HepG2 (cell line): ENCODE results near the gene PEAK3. TPM values are rescaled to one million over a fixed set of nuclear protein-coding genes. Genes with fewer than 3 reads are reported as not detected.

ENCODE experiments used
- ARID2 ChIP-seq: sonication (generic); formaldehyde crosslinking; IDR thresholded peaks from 2 replicates; pipeline ENCODE4 v1.8.1; 2022; ENCODE audit warnings: mild to moderate bottlenecking, missing genetic modification reagents, borderline replicate concordance
- BRCA1 ChIP-seq: sonication (generic); formaldehyde crosslinking; IDR thresholded peaks from 2 replicates; pipeline ENCODE4 v1.4.0; 2020; ENCODE audit warnings: missing genetic modification reagents
- CHD2 ChIP-seq: IDR thresholded peaks from 2 replicates; pipeline ENCODE4 v1.6.1; 2011; ENCODE audit warnings: low read depth, low read length, improper control_type of control experiment
- EZH2 ChIP-seq: conservative IDR thresholded peaks from 2 replicates; pipeline ENCODE4 v1.6.1; 2012; ENCODE audit warnings: mild to moderate bottlenecking, low read depth, low read length, moderate library complexity
- HDAC2 ChIP-seq: sonication (generic); formaldehyde crosslinking; IDR thresholded peaks from 2 replicates; pipeline ENCODE4 v1.4.0; 2020; ENCODE audit warnings: missing genetic modification reagents
- ISX ChIP-seq: sonication (generic); formaldehyde crosslinking; conservative IDR thresholded peaks from 2 replicates; pipeline ENCODE4 v1.5.0; 2020; ENCODE audit warnings: missing genetic modification reagents
- MAFG ChIP-seq: sonication (generic); formaldehyde crosslinking; IDR thresholded peaks from 2 replicates; pipeline ENCODE4 v1.5.1; 2020; ENCODE audit warnings: mild to moderate bottlenecking, missing genetic modification reagents
- MTA1 ChIP-seq: sonication (generic); formaldehyde crosslinking; IDR thresholded peaks from 2 replicates; pipeline ENCODE4 v1.4.0; 2020; ENCODE audit warnings: missing genetic modification reagents, mild to moderate bottlenecking, borderline replicate concordance
- NFYB ChIP-seq: sonication (generic); formaldehyde crosslinking; IDR thresholded peaks from 2 replicates; pipeline ENCODE4 v1.4.0; 2020; ENCODE audit warnings: missing genetic modification reagents
- PHF5A ChIP-seq: IDR thresholded peaks from one replicate; pipeline ENCODE4 v1.6.1; 2018; ENCODE audit warnings: low read depth, missing genetic modification reagents; ENCODE audit not compliant: unreplicated experiment
- RXRA ChIP-seq: sonication (generic); formaldehyde crosslinking; IDR thresholded peaks from 2 replicates; pipeline ENCODE4 v1.5.1; 2020; ENCODE audit warnings: missing genetic modification reagents
- TBX2 ChIP-seq: sonication (generic); formaldehyde crosslinking; IDR thresholded peaks from 2 replicates; pipeline ENCODE4 v1.5.0; 2020; ENCODE audit warnings: missing genetic modification reagents, mild to moderate bottlenecking, borderline replicate concordance
- TCF7L2 ChIP-seq: IDR thresholded peaks from 2 replicates; pipeline ENCODE4 v1.6.1; 2011; ENCODE audit warnings: mild to moderate bottlenecking, low read depth, low read length, moderate library complexity
- YEATS2 ChIP-seq: sonication (generic); formaldehyde crosslinking; IDR thresholded peaks from 2 replicates; pipeline ENCODE4 v1.4.0; 2020; ENCODE audit warnings: missing genetic modification reagents, borderline replicate concordance
- ZFP62 ChIP-seq: sonication (generic); formaldehyde crosslinking; IDR thresholded peaks from 2 replicates; pipeline ENCODE4 v1.4.0; 2020; ENCODE audit warnings: missing genetic modification reagents
- ZMYM2 ChIP-seq: sonication (generic); formaldehyde crosslinking; IDR thresholded peaks from 2 replicates; pipeline ENCODE4 v1.8.0; 2022; ENCODE audit warnings: mild to moderate bottlenecking, missing genetic modification reagents
- ZNF232 ChIP-seq: sonication (generic); formaldehyde crosslinking; IDR thresholded peaks from 2 replicates; pipeline ENCODE4 v1.4.0; 2020; ENCODE audit warnings: missing genetic modification reagents, borderline replicate concordance
- ZNF530 ChIP-seq: sonication (generic); formaldehyde crosslinking; IDR thresholded peaks from 2 replicates; pipeline ENCODE4 v1.5.0; 2020; ENCODE audit warnings: low read depth, mild to moderate bottlenecking, missing genetic modification reagents
- ZNF552 ChIP-seq: sonication (generic); formaldehyde crosslinking; IDR thresholded peaks from 2 replicates; pipeline ENCODE4 v1.9.0; 2022; ENCODE audit warnings: missing genetic modification reagents, mild to moderate bottlenecking, borderline replicate concordance
- ZNF672 ChIP-seq: sonication (generic); formaldehyde crosslinking; IDR thresholded peaks from 2 replicates; pipeline ENCODE4 v1.8.1; 2022; ENCODE audit warnings: missing genetic modification reagents
- ZSCAN22 ChIP-seq: sonication (generic); formaldehyde crosslinking; IDR thresholded peaks from 2 replicates; pipeline ENCODE4 v1.4.0; 2020; ENCODE audit warnings: mild to moderate bottlenecking, missing genetic modification reagents
- ZSCAN9 ChIP-seq: IDR thresholded peaks from 2 replicates; pipeline ENCODE4 v1.6.1; 2016; ENCODE audit warnings: borderline replicate concordance
- polyA plus RNA-seq, 8 experiments: library from polyadenylated mRNA; depleted of rRNA in 3 of 8; stranded (reverse) in 7 of 8; unstranded in 1 of 8; fragments of >200 nt; fragmentation: Illumina TruSeq in 4 of 8; extraction: Trizol in 4 of 8; gene quantifications; 2 replicates each; pipeline versions ENCODE4 v1.2.1 to v1.2.3, GENCODE V29; 2011 to 2016; ENCODE audit warnings: low read depth in 4 of 8, missing spikeins in 1 of 8, mixed read lengths in 1 of 8; ENCODE audit not compliant: insufficient read depth in 1 of 8
- total RNA-seq, 5 experiments: library from RNA; depleted of rRNA; stranded (reverse); fragments of >200 nt; fragmentation: Illumina TruSeq; extraction: Trizol; gene quantifications; 2 replicates each; pipeline ENCODE4 v1.2.3, GENCODE V29; 2016; ENCODE audit warnings: low read depth in 1 of 5
- TF ChIP-seq, protein P1 (sequence below): sonication (generic); formaldehyde crosslinking; IDR thresholded peaks from 2 replicates; pipeline ENCODE4 v1.5.0; 2020; ENCODE audit warnings: mild to moderate bottlenecking, missing genetic modification reagents, borderline replicate concordance
- TF ChIP-seq, protein P2 (sequence below): IDR thresholded peaks from 2 replicates; pipeline ENCODE4 v1.6.1; 2016; ENCODE audit warnings: missing genetic modification reagents, missing compliant biosample characterization
- TF ChIP-seq, protein P3 (sequence below): sonication (generic); formaldehyde crosslinking; IDR thresholded peaks from 2 replicates; pipeline ENCODE4 v1.9.0; 2022; ENCODE audit warnings: low read depth, missing genetic modification reagents

Gene PEAK3
- total and polyA plus RNA-seq, 2 of the 13 experiments (the other 11 are each of a cell fraction or from before 2014, with no cell fraction given) = not detected

DNA sequence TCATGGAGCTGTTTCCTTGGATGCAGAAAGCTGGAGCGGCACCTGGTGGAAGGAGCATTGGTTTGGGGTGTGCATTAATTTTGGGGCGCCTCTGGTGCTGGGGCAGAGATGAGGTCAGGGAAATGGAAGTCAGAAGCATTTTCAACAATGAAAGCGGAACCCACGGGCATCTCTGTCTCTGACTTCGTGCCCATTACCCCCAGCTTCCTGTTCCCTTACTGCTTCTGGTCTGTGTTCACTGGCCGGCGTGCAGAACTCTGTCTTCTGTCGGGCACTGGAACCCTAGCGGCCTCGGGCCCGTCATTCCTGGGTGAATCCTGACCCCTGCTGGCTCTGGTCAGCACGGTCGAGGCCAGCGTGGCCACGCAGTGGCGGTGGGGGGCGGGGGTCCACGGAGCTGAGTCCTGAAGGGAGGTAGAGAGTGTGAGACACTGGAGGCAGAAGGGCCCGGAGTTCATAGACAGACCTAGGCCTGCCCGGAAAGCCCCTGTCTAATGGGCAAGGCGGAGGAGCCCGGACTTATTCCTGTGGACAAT lies 33.9 kb upstream of the PEAK3 start (continued):
- TF ChIP-seq, protein P1, sequence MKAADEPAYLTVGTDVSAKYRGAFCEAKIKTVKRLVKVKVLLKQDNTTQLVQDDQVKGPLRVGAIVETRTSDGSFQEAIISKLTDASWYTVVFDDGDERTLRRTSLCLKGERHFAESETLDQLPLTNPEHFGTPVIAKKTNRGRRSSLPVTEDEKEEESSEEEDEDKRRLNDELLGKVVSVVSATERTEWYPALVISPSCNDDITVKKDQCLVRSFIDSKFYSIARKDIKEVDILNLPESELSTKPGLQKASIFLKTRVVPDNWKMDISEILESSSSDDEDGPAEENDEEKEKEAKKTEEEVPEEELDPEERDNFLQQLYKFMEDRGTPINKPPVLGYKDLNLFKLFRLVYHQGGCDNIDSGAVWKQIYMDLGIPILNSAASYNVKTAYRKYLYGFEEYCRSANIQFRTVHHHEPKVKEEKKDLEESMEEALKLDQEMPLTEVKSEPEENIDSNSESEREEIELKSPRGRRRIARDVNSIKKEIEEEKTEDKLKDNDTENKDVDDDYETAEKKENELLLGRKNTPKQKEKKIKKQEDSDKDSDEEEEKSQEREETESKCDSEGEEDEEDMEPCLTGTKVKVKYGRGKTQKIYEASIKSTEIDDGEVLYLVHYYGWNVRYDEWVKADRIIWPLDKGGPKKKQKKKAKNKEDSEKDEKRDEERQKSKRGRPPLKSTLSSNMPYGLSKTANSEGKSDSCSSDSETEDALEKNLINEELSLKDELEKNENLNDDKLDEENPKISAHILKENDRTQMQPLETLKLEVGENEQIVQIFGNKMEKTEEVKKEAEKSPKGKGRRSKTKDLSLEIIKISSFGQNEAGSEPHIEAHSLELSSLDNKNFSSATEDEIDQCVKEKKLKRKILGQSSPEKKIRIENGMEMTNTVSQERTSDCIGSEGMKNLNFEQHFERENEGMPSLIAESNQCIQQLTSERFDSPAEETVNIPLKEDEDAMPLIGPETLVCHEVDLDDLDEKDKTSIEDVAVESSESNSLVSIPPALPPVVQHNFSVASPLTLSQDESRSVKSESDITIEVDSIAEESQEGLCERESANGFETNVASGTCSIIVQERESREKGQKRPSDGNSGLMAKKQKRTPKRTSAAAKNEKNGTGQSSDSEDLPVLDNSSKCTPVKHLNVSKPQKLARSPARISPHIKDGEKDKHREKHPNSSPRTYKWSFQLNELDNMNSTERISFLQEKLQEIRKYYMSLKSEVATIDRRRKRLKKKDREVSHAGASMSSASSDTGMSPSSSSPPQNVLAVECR (CRISPR knock-in tag) = peak; percentile 71
- 0 out of 2 replicates have a peak, but pooled peaks have one; percentile 15 for TF ChIP-seq RXRA (CRISPR knock-in tag)
- TF ChIP-seq HDAC2 (CRISPR knock-in tag) = peak; percentile 60
- TF ChIP-seq, protein P2, sequence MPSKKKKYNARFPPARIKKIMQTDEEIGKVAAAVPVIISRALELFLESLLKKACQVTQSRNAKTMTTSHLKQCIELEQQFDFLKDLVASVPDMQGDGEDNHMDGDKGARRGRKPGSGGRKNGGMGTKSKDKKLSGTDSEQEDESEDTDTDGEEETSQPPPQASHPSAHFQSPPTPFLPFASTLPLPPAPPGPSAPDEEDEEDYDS (CRISPR knock-in tag) = peak; percentile 30; the same call in 1 of the 2 replicates
- TF ChIP-seq BRCA1 (CRISPR knock-in tag) = no peak
- no peak for TF ChIP-seq ZNF530
- TF ChIP-seq PHF5A (CRISPR knock-in tag) = no peak
- TF ChIP-seq ARID2 (CRISPR knock-in tag) = no peak
- TF ChIP-seq ZSCAN22 (CRISPR knock-in tag) = no peak
- no peak for TF ChIP-seq ZFP62
- TF ChIP-seq ZNF672 = no peak
- TF ChIP-seq ZNF552 = no peak
- peak; percentile 48; the same call in 1 of the 2 replicates for TF ChIP-seq TBX2 (CRISPR knock-in tag)
- TF ChIP-seq ZSCAN9 = no peak
- TF ChIP-seq ZMYM2 (CRISPR knock-in tag) = 0 out of 2 replicates have a peak, but pooled peaks have one; percentile 56
- TF ChIP-seq ISX (CRISPR knock-in tag) = no peak
- TF ChIP-seq EZH2 = no peak
- peak; percentile 59; the same call in 1 of the 2 replicates for TF ChIP-seq YEATS2 (CRISPR knock-in tag)
- 0 out of 2 replicates have a peak, but pooled peaks have one; percentile 50 for TF ChIP-seq MTA1 (CRISPR knock-in tag)
- no peak; the same call in 1 of the 2 replicates for TF ChIP-seq CHD2
- TF ChIP-seq NFYB (CRISPR knock-in tag) = no peak
- TF ChIP-seq MAFG (CRISPR knock-in tag) = no peak
- no peak for TF ChIP-seq TCF7L2
- TF ChIP-seq ZNF232 = no peak
- TF ChIP-seq, protein P3, sequence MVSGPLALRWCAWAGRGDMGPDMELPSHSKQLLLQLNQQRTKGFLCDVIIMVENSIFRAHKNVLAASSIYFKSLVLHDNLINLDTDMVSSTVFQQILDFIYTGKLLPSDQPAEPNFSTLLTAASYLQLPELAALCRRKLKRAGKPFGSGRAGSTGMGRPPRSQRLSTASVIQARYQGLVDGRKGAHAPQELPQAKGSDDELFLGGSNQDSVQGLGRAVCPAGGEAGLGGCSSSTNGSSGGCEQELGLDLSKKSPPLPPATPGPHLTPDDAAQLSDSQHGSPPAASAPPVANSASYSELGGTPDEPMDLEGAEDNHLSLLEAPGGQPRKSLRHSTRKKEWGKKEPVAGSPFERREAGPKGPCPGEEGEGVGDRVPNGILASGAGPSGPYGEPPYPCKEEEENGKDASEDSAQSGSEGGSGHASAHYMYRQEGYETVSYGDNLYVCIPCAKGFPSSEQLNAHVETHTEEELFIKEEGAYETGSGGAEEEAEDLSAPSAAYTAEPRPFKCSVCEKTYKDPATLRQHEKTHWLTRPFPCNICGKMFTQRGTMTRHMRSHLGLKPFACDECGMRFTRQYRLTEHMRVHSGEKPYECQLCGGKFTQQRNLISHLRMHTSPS = no peak
